ENCODE results near the gene OSBPL10.
"Not testable (repeated sequence)": the region's sequence is repeated elsewhere in the genome, so short reads cannot be mapped to it uniquely, and the experiment has no call there.

The OSBPL10 gene

DNA sequence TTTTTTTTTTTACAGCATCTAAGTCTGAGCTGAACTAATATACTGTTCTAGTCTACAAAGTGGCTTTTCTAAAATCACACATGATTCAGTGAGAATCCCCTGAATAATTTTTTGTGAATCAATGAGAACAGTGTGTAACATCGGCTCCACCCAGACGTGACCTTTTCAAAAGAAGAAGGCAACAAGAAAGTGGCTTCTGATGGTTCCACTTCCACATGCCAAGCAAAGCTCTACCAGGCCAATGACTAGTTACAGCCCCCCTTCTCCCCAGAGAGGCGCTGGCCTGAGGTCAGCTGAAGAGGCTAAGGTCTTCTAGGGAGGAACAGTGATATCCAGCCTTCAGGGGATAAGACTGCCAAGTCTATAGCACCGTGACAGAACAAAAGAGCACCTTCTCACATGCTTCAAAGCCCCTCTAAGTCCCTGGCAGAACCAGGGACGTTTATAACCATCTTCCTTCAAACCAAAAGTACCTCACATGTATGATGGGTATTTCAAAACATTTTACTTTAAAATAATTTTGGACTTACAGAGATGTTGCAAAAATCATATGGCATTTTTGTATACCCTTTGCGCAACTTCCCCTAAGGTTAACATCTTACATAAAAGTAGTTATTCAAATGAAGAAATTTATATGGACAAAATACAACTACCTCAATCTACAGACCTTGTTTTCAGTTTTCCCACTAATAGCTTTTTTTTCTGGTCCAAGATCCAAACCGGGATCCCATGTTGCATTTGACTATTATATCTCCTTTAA lies 177.9 kb downstream of the OSBPL10 start:
- DNase-seq: no peak

DNA sequence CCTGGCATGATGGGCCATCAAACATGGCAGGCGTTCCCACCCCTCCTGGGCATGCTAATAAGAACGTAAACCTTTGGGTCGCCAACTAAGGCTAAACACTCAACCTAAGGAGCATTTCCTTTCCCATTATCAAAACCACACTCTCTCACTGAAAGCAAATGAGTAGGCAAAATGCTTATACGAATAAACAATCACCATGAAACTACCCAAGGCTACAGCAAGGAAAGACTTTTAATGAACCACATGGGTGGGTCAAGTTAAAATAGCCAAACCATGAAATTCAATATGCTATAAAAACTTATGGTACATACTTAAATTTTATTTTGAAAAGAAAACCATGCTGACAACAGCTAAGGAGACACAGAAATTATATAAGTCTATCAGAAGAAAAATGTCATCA lies 180.6 kb downstream of the OSBPL10 start:
- DNase-seq: no peak

DNA sequence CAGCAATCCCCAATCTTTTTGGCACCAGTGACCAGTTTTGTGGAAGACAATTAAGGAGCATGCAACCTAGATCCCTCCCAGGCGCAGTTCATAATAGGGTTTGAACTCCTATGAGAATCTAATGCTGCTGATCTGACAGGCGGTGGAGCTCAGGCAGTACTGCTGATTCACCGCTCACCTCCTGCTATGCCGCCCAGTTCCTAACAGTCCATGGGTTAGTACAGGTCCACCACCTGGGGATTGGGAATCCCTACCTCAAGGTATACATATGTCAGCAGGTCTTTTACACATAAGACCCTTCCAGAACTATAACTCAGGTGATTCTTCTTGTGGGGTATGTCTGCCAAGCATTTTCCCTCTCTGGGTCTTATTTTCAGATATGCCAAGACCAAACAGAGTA lies 182.2 kb downstream of the OSBPL10 start:
- DNase-seq: no peak

DNA sequence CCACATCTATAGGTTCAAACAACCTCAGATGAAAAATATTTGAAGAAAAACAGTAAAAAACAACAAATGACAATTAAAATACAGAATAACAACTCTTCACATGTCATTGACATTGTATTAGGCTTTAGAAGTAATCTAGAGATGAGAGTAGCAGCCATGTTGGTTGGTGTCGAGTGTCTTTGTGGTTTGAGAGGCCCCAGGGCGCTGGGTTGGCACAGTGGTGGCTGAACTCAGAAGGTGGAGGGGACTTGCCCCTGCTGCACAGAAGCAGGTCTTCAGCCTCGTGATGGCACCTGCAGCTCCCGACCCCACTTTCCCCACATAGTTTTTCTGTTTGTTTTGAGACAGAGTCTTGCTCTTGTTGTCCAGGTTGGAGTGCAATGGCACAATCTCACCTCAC lies 187.2 kb downstream of the OSBPL10 start:
- no peak for DNase-seq

DNA sequence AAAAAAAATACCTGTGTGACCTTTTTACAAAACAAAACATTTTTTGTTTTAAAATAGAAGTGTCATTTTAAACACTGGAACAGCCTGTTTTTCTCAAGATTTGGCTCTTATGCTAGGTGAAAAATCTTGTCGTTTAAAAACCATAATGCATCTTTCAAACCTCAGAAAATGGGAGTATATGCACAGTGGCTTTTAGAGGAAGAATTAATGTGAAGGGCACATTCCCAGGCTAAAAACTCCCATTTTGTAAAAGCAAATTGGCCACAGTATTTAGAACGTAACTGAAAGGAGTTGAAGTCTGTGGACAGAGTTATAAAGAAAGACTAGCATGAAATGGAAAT lies 190.0 kb downstream of the OSBPL10 start:
- DNase-seq: no peak

DNA sequence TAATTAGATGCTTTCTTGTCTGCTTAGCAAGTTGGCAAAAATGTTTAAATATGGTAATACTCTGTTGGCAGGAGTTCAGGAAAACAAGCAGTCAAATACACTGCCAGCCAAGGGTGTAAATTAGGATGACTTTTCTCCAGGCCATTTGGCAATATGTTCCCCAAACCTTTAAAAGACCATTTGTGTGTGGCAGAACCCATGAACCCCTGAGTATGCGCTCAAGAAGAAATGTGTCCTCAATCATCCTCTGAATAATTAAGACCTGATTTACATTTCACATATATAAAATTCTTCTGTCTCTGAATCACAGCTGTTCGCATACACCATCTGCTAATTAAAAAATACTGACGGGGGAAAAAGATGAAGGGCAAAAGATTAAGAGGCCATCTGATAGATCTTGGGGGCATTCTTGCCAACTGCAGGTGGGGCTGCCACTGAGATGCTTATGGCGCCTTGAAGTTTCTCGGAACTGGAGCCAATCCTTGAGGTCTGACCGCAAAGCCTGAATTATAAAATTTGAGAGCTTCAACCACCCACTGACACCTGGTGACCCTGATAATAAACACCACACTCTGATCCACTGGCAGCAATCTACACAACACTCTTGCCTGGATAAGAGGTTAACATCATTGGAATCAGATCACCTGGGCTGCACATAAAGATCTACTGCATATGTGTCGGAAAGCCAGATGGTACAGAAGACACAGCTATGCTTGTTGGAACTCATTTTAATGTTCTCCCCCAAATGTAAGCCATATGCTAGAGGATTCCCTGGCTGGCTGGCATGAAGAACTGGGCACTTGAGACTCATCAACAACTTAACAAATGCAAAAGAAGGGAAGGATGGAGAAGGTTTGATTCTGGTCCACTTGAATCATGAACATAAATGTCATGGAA lies 190.6 kb downstream of the OSBPL10 start:
- no peak for DNase-seq

DNA sequence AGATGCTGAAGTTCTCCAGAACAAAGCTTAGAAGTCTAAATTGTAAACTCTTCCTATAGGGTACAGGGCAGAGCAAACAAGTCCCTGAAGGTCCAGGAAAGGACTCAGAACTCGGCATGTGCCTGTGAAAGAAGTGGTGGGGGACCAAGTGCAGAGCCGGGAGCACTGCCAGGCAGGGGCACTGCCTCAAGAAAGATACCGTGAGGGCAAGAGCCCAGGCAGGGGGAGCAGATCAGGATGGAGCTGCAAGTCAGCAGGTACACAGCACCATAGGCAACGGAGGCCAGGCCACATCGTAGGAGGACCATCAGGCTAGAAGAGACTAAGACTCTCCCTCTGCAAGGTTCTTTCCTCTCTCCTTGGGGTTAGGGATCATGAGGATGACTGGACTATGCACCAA lies 191.6 kb downstream of the OSBPL10 start:
- no peak for DNase-seq

DNA sequence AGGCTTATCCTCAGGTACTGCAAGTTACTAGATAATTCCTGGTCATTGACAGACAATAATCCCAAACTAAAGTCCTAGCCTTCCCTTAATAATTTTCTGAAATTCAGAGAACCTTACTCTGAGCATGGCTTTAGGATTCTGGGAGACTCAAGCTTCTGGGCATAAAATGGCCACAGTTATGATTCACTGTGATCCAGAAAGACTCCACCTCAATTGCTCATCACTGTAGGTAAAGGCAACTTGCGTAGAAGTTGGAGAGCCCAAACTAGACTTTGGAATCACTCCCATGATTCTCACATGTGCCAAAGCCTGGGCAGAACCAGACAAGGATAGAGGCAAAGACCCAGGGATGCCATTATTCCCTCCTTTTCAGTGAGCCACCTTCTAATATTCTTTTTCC lies 195.3 kb downstream of the OSBPL10 start:
- DNase-seq: no peak

DNA sequence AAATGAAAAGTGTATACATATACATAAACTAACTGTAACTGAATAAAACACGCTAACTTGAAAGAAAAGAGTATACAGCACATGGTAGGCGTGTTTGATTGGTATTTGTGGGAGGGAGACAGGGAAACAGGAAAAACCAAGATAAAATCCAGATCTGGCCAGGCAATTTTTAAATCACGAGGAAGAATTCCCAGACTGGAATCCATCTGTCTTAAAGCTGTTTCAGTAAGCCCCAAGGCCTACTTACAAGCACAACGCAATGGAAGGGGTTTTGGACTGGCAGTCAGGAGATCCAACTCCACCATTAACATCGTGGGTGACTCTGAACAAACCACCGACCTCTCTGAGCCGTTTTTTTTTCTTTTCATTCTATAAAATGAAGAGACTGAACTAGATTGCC lies 195.8 kb downstream of the OSBPL10 start:
- no peak for DNase-seq

DNA sequence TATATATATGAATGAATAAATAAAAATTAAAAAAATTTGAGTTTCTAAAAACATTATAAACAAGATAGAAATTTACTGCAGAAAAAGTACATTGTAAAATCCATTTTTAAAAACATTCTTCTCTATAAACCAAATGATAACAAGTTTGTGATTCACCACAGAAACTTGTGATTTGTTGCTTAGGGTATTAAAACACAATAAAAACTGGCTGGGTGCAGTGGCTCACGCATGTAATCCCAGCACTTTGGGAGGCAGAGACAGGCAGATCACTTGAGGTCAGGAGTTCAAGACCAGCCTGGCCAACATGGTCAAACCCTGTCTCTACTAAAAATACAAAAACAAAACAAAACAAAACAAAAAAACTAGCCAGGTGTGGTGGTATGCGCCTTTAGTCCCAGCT lies 197.2 kb downstream of the OSBPL10 start:
- DNase-seq: not testable (repeated sequence)

DNA sequence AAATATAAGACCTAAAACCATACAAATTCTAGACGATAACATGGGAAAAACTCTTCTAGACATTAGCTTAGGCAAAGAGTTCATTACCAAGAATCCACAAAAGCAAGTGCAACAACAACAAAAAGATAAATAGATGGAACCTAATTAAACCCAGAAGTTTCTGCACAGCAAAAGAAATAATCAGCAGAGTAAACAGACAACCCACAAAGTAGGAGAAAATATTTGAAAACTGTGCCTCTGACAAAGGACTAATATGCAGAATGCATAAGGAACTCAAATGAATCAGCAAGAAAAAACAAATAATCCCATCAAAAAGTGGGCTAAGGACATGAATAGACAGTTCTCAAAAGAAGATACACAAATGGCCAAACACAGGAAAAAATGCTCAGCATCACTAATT lies 198.8 kb downstream of the OSBPL10 start:
- DNase-seq: not testable (repeated sequence)

DNA sequence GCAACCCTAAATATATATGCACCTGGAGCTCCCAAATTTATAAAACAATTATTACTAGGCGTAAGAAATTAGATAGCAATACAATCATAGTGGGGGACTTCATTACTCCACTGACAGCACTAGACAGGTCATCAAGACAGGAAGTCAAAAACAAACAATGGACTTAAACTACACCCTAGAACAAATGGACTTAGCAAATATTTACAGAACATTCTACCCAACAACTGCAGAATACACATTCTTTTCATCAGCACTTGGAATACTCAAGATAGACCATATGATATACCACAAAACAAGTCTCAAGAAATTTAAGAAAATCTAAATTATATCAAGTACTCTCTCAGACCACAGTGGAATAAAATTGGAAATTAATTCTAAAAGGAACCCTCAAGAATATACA lies 201.5 kb downstream of the OSBPL10 start:
- DNase-seq: no peak

DNA sequence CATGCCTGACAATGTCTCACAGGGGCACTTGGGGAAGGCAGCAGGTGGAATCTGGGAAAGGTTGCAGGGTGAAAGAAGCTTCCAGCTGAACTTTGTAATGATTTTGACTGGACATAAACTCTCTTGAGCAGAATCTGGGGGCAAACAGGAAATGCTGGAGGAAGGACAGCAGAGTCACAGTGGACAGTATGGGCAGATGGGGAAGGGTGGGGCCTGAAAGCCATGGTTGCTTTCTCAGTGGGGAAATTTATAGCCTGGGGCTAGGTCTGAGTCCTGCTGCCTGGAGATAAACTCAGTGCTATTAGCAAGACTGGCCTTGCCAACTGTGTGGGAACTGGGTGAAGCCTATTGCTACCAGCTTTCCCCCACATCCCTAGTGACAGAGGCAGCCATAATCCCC lies 203.2 kb downstream of the OSBPL10 start:
- DNase-seq: no peak

DNA sequence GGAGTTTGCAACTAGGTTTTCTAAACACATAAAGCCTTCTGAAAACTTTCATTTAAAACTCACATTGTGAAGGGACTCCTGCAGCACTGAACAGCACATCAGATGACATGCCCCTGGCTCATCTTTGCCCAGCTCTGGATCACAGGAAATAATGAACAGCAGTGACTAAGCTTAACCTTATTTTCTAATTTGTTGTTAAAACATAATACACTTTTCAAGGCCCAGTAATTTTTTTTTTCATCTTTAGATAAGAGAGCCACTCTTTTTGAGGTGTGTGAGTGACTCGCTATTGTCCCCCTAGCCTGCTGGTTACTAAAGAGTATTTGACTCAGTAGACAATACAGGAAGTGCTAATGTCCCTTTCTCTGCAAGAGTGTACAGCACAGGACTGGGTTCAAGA lies 204.0 kb downstream of the OSBPL10 start:
- no peak for DNase-seq

DNA sequence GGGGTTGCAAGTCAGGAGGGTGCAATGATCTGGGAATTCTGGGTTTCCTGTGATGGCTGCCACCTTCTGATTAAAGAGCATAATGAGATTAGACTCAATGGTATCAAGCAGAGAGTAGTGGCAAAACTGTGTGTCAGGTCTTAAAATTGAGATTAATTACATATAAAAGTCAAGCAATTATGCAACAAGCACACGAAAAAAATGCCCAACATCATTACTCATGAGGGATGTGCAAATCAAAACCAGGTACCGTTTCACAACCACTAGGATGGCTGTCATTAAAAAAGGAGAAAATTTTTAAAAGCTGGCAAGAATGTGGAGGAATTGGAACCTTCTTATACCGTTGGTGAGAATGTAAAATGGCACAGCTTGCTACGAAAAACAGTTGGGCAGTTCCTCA lies 205.0 kb downstream of the OSBPL10 start:
- no peak for DNase-seq

DNA sequence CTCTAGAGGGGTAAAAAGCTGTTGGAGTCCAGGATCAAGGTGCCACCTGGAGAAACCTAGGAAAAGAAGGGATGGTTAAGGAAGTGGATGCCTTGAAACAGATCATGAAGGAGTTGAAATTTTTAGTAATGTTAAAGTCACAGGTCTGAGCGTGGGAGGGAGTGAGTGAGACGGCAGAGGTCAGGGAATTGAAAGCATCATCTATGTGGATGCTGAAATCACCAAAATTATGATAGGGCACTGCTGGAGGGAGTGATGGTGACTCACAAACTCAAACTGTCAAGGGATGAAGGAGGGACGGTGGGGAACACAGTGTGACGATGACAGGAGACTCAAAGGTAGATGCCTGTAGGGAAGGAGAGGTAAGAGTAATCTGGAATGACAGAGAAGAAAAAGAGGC lies 205.7 kb downstream of the OSBPL10 start:
- DNase-seq: no peak

DNA sequence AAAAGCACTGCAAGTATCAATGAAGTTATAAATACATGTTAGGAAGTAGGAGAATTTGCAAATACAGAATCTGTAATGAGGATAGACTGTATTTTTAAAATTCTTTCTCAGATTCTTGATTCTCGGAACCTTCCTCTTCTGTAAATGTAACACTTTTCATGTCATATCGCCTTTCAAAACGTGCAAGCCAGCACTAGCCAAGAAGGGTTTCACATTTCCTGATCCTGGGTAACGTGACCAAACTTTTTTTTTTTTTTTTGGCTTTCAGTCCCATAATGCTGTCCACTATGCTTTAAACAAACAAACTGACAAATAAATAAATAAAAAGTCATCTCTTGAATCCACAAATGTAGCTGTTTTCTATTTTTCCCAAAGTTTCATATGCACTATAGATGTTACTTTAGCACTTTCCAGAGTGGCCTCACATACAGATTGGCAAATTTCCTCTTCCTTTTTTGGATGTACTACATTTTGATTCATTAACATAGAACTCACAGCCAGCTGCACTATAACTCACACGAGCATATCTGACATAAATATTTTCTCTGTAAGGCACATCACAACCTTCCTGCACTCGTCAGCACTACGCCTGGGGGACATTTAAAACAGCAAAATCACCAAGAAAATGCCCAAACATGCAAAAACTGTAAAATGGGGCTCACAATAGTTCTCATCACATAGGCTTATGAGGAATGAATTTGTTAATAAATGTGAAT lies 208.1 kb downstream of the OSBPL10 start:
- DNase-seq: no peak

DNA sequence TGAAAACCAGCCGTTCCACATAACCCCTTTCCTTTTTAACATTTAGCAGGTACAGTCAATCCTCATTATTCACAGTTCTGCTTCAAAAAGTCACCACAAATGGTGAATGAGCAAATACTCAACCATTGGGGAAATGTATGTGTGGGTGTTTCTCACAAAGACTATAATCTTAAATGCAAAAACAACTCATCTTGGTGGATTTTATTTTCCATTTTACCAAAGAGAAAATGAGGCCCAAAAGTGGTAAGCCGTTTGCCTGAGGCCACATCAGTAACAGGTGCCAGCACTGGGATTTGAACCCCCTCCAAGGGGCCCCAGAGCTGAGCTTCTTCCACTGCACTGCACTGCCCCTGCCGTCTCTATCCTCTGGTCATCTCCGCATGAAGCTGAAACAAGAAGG lies 208.8 kb downstream of the OSBPL10 start:
- no peak for DNase-seq

DNA sequence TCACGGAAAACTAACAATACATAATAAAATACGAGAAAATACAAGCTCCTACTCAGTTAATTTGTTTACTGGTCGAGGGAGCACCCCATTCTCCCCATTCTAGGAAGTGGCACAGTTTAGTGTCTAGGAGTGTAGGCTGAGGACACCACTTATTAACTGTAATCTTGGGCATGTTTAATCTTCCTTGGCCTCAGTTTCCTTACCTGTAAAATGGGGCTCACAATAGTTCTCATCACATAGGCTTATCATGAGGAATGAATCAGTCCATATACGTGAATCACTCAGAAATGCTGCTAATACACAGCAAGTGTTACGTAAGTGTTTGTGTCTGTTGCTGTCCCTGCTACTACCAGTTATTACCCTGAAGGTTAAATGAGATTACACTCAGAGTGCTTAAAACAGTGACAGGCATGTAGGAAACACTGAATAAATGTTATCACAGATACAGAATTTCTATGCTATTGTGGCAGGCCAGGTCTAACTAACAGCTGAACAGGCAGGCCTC lies 210.2 kb downstream of the OSBPL10 start:
- DNase-seq: no peak

DNA sequence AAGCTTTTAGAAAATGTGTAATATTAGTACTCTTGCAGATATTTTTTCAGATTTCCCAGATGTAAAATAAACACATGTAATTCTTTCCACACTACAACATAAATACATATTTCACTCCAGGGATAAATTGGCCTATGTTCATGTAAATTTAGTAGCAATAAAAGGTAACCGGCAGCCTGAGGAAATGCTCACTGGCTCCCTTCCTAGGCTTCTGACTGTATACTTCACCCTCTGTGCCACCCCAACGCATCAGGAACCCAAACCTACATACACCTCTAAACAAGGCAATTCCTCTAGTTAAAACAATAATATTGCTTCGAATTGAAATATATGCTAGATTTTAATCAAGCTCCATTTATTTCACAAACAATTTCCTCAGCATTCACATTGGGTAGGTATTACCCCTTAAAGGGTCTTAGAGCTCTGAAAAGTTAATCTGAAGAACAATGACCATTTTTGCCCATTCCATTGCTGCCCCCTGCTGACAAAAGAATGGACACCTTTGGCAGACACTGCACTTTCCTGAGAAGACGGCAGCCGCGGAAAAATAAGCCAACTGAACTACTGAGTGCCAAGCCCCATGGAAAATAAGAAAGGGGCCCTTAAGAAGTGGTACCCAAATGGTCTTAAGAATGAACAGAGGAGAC lies 212.5 kb downstream of the OSBPL10 start:
- DNase-seq: peak; percentile 89

DNA sequence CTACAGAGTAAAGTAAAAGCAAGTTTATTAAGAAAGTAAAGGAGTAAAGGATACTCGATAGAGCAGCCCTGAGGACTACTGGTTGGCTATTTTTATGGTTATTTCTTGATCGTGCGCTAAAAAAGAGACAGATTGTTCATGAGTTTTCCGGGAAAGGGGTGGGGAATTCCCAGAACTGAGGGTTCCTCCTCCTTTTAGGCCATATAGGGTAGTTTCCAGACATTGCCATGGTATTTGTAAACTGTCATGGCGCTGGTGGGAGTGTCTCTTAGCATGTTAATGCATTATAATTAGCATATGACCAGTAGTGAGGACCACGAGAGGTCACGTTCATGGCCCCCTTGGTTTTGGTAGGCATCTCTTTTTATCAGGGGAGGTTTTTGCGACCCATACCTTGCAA lies 213.1 kb downstream of the OSBPL10 start:
- DNase-seq: no peak

DNA sequence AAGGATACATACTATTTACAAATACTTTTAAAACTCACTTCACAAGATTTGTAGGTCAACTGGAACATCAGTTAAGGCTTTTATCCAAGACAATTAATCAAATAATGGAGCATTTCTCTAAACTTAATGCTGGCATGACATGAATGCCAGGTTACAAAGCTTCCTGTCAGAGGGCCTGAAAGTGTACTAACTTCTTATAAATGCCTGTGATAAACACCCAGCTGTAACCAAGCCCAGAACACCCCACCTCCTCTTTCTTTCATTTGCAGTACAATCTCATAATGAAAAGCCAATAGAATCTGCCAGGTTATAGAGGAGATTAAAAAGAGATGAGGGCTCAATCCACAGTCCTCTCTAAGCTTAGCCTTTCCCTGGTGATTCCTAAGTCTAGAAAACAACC lies 214.4 kb downstream of the OSBPL10 start:
- DNase-seq: no peak

DNA sequence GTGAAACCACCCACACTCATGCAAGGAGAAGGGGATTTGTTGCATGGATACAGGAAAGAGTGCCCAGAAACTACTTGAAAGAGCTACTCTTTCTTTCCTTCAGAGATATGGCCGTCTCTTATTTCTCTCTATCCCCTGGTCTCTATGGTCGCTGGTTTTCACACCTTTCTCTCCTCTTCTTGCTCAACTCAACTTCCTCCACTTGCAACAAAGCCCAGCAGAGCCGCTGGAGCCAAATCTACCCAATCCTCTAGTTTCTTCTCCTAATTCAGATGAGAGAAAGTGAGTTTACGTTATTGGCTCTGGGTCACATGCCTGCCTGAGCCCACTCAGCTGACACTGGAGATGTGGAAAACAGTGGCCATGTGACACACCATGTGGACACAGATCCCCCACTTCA lies 215.2 kb downstream of the OSBPL10 start:
- no peak for DNase-seq
